ENCODE results near the gene ZFAND6.

ZFAND6 gene

DNA sequence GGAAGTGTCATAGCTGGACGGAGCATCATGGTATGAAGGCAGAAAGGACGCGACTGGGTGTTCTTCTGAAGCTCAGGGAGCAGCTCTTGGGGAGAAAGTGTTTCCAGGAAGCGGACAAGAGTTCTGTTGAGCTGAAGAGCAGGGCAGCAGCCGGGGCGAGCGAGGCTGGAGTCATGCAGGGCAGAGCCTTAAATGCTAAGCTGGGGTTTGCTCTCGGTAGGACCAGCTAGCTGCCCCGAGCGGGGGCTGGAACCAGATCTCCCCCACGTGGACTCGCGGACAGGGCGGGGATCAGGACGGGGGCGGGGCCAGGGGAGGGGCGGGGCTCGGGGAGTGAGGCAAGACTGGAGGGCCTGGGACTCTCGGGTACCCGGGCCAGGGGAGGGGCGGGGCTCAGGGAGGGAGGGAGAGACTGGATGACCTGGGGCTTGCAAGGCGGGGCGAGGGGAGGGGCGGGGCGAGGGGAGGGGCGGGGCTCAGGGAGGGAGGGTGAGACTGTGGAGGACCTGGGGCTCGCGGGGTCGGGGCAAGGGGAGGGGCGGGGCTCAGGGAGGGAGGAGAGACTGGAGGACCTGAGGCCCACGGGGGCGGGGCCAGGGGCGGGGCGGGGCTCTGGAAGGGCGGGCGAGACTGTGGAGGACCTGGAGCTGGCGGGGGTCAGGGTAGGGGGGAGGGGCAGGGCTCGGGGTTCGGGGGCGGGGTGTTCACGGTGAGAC lies 92.9 kb downstream of the ZFAND6 start:
- DNase-seq = peak; percentile 50 to 88

DNA sequence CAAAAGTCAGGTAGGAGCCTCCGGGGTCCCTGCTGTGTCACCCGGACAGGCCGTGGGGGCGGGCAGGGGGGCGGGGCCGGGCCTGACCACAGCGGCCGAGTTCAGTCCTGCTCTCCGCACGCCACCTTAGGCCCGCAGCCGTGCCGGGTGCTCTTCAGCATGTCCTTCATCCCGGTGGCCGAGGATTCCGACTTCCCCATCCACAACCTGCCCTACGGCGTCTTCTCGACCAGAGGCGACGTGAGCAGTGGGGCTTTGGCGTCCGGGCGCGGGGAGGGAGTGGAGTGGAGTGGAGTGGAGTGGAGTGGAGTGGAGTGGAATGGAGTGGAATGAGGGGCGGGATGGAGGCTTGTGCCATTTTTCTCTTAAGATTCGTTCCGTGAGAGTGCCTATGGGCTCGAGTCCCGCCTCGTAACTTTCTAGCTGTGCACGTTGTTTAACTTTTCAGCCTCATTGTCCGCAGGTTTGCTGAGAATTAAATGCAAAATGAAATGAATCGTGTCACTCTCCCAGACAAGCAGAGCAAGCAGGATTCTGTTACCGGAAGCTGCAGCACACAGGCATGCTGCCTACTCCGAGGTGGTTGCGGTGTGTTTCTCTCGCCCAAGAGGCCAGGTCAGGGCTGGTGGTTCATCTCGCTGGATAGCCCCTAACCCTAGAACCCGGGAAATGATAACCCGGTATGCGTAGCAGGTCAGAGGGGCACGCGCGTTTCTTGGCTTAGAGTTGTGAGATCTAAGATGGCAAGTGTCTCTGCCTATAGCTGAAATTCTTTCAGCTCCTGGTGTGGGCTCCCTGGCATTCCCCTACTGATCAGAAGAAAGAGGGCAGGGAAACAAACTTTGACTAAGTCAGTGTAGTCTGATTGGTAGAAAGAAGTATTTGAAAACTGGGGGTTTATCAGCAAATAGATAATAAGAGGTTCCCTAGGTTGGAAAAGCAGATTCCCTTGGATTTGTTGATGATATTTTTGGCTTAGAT lies 93.7 kb downstream of the ZFAND6 start, which contains the start of gene FAH:
Gene FAH, plus strand, starts transcription at position 104 of the 981 bp plus-strand sequence. Its CDS starts 56 bp downstream, at position 160.
- DNase-seq = peak in 1 of 2 donors; percentile 69

GRCh38 chr15:80153900-80154299 lies 94.4 kb downstream of the ZFAND6 start:
- DNase-seq = no peak

DNA sequence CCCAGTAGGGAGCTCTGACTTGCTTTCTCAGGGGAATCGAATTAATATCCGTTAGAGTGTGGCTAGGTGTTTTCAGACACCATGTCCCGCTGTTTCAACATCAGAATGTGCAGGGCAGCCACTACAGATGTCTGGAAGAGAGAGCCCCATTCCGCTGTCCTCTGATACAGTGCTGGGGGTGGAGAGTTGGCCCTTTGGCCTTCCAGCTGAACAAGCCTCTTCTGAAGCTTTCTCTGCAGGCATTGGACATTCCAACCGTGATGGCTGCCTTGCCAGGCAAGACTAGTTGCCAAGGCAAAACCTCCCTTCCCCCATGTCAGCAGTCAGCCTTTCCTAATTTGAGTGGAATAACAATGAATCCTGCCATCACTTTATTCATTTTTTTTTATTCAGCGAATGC lies 94.9 kb downstream of the ZFAND6 start:
- DNase-seq = peak; percentile 5 to 6

GRCh38 chr15:80155001-80155377 lies 95.5 kb downstream of the ZFAND6 start:
- DNase-seq = no peak

DNA sequence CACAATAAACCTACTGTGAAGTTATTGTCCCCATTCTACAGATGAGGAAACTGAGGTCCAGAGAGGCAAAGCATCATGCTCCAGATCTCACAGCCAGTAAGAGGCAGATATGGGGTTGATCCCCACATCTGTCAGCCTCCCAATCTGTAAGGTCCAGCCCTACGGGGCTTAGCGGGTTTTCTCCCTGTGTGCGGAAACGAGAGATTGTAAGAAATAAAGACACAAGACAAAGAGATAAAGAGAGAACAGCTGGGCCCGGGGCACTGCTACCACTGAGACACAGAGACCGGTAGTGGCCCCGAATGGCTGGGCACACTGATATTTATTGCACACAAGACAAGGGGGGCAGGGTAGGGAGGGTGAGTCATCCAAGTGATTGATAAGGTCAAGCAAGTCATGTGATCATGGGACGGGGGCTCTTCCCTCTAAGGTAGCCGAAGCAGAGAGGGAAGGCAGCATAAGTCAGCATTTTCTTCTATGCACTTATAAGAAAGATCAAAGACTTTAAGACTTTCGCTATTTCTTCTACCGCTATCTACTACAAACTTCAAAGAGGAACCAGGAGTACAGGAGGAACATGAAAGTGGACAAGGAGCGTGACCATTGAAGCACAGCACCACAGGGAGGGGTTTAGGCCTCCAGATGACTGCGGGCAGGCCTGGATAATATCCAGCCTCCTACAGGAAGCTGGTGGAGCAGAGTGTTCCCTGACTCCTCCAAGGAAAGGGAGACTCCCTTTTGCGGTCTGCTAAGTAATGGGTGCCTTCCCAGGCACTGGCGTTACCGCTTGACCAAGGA lies 96.1 kb downstream of the ZFAND6 start:
- DNase-seq = peak in 1 of 2 donors; percentile 5

- DNase-seq = no peak
These were observed 96.8 kb downstream of the ZFAND6 start for GRCh38 chr15:80156176-80156720.

DNA sequence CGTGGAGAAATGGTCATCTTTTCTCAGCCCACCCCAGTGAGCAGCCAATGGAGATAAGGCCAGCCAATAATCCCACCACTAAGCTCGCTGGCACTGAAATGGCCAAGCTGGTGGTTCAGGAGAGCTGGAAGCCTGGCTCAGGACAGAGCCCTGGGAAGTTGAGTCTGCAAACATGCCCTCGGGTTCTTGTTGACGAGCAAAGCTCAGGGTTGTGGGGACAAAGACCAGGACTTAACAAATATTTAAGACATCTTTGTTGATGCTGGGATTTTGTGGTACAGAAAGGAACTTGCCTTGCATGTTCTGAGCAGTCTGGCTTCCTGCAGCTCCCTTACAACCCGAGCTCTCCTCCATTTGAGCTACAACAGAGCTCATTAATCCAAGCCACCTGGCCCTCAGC lies 97.7 kb downstream of the ZFAND6 start:
- DNase-seq = no peak

DNA sequence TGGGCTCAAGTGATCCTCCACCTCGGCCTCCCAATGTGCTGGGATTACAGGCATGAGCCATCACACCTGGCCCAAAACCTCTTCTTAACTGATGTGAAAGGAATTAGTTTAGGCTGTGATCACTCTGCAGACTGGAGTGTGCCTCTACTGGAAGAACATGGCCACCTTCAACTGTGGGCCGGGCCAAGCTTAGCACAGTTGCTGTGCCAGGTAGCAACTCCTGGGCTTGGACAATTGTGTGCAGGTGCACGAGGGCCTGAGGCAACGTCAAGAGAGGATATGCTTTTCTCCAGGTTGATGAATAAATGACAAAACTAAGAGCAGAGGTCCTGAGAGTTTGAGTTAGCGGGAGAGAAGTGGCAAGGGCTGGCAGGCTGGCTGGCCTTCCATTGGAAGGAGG lies 99.8 kb downstream of the ZFAND6 start:
- DNase-seq = no peak

DNA sequence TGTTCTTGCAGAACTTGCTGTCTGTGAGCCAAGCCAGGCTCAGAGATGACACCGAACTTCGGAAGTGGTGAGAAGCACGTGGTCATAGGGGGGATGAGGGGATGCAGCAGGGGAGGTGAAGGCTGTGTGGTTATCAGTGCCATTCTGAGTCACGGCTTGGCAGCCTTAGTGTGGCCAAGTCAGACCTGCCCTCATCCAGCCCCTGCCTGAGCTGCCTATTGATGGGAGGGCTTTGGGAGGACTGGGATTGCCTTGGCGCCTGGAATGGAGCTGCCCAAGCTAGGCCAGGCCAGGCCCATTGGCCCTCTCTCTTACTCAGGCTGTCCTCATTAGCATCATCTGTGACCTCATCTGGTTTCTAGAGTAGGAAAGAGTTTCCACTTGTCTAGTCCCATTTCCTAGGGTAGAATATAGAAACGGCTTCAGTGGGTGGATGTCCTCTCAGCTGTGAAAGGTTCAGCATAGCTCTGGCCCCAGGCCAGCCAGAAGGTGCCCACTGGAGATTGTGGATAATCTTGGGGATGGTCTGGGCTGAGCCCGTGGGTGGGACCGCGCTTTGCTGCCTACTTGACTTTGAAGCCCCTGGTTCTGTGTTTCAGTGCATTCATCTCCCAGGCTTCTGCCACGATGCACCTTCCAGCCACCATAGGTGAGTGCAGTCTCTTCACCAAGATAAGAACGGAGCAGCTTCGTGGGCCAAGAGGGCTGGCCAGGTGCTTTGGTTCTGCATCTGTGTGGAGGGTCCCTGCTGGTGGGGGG lies 100.5 kb downstream of the ZFAND6 start:
- no peak for DNase-seq

- DNase-seq = peak; percentile 19 to 21
These were observed 101.2 kb downstream of the ZFAND6 start for GRCh38 chr15:80160570-80161156.

DNA sequence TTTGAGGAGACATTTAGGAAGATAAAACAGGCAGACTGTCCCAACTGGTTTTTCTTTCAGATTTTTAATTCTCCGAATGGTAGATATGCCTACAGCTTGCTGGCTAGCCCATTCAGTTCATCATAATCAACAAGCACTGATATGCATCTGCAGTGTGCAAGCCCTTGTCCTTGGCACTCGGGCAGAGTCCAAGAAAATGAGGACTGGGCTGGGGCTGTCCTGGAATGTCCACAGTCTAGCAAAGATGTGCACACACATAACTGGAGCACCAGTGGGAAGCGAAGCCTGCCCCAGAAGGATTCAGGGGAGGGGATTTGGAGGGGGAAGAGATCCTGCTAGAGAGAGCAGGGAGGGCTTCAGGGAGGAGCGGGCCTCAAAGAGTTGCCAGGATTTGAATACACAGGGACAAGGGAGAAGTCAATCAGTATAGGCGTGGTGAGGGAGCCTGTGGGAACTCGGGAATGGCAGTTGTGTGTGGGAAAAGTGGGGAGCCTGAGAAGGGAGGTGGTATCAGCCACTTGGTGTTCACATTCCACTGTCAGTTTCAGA lies 102.1 kb downstream of the ZFAND6 start:
- DNase-seq = no peak

DNA sequence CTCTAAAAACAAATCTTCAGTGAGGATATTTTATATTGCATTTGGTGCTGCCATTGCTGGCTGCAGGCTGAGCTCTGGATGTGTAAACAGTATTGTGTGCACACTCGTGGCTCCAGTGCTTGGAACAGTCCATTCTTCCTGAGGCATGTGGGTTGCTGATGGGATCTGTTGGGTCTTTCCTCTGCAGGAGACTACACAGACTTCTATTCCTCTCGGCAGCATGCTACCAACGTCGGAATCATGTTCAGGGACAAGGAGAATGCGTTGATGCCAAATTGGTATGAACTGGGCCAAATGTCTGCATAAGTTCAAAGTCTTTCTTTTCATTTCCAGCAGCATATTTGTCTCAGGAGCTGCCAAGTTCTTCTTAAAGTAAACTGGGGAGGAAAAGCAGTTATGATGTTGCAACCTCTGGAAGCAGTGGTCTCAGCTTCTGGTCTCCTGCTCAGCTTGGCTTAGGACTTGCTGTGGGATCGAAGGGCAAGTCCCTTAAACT lies 102.6 kb downstream of the ZFAND6 start:
- no peak for DNase-seq

GRCh38 chr15:80163217-80163616 lies 103.7 kb downstream of the ZFAND6 start:
- DNase-seq = no peak

DNA sequence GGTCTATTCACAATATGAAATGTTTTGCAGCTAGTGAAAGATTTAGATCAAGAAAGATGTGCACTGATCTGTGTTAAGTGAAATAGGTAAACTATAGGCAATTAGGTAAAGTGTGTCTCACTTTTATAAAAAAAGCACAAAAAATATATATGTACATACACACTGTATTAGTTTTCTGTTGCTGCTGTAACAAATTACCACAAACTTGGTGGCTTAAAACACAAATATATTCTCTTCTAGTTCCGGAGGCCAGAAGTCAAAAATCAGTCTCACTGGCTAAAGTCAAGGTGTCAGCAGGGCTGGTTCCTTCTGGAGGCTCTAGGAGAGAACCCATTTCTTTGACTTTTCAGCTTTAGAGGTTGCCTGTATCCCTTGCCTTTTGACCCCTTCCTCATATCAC lies 104.4 kb downstream of the ZFAND6 start:
- DNase-seq = no peak

GRCh38 chr15:80167936-80168335 lies 108.5 kb downstream of the ZFAND6 start:
- no peak for DNase-seq

DNA sequence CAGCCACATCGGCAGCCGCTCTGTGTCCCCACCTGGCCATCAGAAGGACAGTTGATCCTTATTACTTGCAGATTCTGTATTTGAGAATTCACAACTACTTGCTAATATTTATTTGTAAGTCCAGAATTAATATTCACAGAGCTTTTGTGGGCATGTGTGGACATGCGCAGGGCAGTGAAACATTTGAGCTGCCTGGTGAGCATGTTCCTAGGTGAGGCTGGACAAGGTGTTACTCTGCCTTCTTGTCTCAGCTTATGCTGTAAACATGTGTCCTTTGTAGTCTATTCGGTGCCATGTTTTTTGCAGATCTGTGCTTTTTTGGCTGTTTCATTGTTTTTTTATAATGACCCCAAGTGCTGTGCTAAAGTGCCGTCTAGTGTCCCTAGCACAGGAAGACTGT lies 108.9 kb downstream of the ZFAND6 start:
- no peak for DNase-seq

- DNase-seq = no peak
These were observed 110.4 kb downstream of the ZFAND6 start for GRCh38 chr15:80169768-80170357.

GRCh38 chr15:80170596-80170995 lies 111.1 kb downstream of the ZFAND6 start:
- no peak for DNase-seq

DNA sequence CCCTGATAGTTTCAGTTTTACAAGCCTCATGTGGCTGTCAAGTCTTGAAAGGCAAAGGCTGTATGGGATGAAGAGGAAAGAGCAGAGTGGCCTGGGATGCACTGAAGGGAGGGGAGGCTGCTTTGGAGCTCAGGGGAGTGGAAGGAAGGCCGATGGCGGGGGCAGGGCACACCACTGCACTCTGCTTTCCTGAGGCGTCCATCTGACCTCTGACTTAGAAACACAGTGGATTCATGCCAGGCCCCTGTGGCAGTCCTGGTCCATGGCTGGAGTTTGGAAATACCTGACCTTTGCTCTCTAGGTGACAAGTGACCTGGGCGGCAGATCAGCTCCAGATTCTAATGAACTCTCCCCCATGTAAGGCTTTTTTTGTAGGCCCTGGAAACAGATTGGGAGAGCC lies 112.3 kb downstream of the ZFAND6 start:
- DNase-seq = no peak

DNA sequence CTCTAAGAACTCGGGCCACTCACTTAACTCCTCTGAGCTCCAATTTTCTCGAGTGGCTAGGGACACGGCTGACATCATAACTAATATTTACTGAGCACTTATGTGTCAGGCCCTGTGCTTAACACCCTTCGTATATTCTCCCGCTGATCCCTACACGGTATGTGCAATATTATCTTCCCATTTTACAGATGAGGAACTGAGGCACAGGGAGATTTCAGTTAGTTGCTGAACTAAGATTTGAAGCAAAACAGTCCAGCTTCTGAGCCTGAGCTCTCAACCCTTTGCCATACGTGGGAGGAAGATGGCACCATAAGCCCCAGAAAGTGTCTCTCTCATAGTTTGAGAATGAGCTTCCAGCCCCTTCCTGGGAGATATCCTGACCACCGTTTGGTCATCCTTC lies 112.9 kb downstream of the ZFAND6 start:
- DNase-seq = no peak
